ENCODE results near the gene SSC5D.

DNA sequence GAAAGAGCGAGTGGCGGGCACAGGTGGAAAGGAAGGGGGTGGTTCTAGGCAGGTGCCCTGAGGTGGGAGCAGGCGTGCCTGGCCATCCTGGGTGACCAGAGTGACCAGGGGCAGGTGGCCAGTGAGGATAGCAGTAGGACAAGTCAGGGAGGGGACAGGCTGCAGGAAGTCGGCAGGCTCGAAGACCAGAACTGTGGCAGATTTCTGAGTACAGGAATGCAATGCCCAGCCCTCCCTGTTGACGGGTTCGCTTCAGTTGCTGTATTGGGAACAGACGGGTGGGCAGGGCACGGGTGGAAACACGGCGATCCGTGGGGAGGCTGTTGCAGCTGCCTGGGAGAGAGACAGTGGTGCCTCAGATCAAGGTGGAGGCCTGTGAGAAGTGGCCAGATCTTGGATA is 9.9 kb upstream of the SSC5D start:
- no peak for TF ChIP-seq YY1 (IDR thresholded peaks at IDR 0.05; ENCODE audit: insufficient read depth, insufficient read length)
- TF ChIP-seq ZNF274 (IDR thresholded peaks at IDR 0.05; ENCODE audit: low read depth, low read length): no peak

All from NT2/D1 (cell line).